NCI-H146 treated with DMSO at 0.1 percent for 48 hours (cell line): Measurements from ENCODE around the gene EXOC3L2.
"Not testable (repeated sequence)": the region's sequence is repeated elsewhere in the genome, so short reads cannot be mapped to it uniquely, and the experiment has no call there.

Experiments
- DNase-seq: peaks from one replicate; lab custom pipeline; 2025; ENCODE audit not compliant: unreplicated experiment; lab: John Stamatoyannopoulos, UW

EXOC3L2 gene

GRCh38 chr19:45245334-45245787 lies at the start of gene EXOC3L2:
Gene EXOC3L2 (minus strand): TSS chr19:45245407. CDS start chr19:45239045, 6,362 bp downstream.
- no peak for DNase-seq

DNA sequence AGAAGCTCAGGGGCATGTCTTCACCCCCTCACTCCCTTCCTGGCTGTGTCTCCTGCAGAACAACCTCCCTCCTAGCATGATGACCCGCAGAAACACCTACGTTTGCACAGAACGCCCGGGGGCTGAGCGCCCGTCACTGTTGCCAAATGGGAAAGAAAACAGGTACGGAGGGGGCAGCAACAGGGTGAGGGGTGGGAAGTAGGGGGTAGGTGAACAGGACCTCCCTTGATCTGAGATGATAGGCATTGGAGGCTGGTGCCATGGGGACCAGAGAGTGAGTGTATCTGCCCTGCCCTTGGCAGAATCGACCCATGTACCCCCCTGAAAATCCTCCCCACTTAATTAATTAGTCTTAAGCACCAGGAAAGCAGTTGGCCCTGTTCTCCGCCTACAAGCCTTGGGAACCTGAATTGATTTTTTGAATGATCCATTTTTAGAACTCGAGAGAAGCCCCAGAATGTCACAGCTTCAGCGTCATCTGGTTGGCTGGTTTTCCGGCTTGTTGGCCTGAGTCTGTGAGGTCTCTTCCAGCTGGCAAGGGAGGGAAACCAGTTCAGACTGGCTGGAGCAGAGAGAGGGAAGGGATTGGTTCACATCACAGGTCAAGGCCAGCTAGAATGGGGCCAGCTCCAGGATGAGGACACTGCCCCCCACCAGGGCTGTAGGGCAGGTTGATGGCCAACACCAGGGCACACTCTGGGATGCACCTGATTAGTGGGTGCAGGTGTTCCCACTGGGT lies 49.3 kb upstream of the EXOC3L2 start:
- DNase-seq, result no peak

DNA sequence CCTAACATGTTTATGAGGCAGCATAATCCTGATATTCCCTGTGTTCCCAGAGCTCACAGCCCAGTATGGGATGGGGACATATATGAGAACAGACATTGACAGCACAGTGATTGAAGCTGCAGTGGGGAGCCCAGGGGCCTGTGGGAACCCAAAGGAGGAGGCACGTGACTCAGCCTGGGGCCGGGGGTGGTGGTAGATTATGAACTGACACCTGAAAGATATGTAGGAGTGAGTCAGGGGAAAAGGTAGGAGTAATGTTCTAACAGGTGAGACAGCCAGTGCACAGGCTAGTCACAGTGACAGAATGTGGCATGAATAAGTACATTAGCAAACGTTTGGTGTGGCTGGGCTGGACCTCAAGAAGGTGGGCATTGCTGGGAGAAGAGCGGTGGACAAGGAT lies 48.5 kb upstream of the EXOC3L2 start:
- no peak for DNase-seq

- no peak for DNase-seq
These were observed 46.6 kb upstream of the EXOC3L2 start for GRCh38 chr19:45291834-45292233.

DNA sequence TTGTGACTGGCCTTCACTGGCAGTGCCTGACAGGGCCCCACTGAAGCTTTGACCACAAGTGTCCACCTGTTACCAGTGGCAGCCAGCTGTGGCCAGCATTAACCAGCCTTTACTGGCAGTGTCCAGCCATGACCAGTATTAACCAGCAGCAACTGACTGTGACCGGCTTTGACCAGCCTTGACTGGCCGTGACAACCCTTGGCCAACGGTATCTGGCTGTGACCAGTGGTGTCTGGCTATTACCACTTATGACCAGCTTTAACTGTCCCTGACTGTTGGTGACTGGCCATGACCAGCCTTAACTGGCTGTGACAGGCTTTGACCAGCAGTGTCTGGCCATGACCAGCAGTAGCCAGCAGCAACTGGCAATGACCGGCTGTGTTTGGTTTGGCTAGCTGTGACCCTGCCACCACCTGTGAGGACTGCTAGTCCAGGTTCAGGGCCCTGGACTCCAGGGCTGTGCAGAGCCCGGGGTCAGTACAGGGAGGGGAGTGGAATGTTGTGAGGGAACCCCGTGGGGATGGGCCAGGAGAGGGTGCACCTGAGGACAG lies 45.2 kb upstream of the EXOC3L2 start:
- no peak for DNase-seq

- DNase-seq, result no peak
These were observed 38.3 kb upstream of the EXOC3L2 start for GRCh38 chr19:45283443-45284033.

- DNase-seq, result no peak
These were observed 35.3 kb upstream of the EXOC3L2 start for GRCh38 chr19:45280471-45280961.

DNA sequence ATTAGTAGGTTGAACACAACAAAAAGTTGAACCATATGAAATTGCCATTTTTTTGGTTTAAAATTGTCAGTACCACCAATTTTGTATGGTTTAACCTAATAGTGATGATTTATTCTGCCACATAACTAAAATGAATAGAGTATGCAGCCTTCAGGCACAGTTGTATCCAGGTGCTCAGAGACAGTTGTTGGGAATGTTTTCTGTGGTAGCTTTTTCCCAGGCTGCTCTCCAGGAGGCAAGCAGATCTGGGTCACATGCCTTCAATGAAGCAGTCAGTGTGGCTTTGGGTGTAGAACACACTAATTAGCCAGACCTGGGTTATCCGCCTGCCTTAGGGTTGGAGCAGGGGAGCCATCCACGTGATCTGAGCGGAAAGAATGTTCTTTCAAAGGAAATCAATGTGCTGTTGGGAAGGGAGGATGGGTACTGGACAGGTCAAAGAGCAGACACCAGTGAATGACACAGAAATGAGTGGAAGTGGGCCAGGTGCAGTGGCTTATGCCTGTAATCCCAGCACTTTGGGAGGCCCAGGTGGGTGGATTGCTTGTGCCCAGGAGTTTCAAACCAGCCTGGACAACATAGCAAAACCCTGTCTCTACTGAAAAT lies 34.5 kb upstream of the EXOC3L2 start:
- no peak for DNase-seq

DNA sequence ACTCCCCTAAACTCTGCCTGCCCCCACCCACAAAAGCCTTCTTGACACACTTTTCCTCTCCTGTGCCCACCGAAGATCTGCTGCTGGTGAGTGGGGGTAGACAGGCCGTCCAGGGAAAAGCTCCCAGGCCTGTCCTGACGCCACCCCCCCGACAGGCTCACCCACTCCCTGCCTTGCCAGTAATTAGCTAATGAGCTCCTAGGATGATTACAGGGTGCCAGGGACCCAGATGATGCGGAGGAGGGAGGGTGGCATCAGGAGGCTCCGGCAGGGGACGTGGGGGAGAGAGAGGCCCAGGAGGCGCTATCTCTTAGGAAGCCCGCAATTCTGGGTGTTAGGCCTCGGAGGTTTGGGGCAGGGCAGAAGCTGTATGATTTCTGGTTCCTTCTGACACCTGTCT lies 32.9 kb upstream of the EXOC3L2 start:
- no peak for DNase-seq

DNA sequence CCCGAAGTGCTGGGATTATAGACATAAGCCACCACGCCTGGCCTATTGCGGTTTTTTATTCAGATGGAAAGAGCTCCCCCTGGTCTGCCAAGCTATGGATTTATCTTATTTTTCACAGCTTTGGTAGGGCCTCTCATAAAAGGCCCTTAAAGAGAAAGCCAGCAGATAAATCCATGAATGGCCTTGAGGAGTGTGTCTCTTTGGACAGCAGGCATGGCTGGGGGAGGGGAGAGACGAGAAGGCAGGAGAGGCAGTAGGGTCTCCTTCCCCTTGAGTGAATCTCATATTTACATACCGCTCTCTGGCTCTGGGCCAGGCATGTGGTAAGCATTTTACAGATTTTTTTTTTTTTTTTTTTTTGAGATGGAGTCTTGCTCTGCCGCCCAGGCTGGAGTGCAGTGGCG lies 31.1 kb upstream of the EXOC3L2 start:
- DNase-seq, result no peak

GRCh38 chr19:45275370-45275971 lies 30.3 kb upstream of the EXOC3L2 start:
- no peak for DNase-seq

- DNase-seq, result peak; percentile 33
These were observed 28.3 kb upstream of the EXOC3L2 start for GRCh38 chr19:45273521-45273855.

DNA sequence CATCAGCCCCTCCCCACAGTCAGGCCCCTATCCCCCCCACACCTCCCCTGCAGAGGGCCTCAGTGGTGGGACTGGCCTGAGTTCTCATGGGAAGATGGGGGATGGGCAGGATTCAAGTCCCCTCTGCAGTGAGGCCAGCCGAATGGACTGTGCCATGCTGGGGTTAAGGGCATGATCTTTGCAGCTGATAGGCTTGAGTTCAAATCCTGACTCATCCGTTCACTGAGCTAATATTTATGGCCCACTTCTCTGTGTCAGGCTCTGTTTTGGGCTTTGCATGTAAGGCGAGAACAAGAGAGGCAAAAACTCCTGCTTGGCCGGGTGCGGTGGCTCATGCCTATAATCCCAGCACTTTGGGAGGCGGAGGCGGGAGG lies 26.5 kb upstream of the EXOC3L2 start:
- no peak for DNase-seq

DNA sequence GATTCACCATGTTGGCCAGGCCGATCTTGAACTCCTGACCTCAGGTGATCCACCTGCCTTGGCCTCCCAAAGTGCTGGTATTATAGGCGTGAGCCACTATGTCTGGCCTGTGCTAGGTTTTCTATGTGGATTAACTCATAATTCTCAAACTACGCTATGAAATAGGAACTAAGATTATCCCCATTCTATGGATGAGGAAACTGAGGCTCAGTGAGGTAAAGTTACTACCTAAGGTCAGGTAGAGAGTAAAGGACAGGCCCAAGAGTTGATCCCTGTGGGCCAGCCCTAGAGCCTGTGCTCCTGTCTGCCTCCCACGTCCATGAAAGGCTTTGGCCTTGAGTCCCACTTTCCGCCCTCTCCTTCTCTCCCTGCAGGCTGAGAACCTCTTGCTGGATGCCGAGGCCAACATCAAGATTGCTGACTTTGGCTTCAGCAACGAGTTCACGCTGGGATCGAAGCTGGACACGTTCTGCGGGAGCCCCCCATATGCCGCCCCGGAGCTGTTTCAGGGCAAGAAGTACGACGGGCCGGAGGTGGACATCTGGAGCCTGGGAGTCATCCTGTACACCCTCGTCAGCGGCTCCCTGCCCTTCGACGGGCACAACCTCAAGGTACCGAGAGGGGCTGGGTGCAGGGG lies 26.0 kb upstream of the EXOC3L2 start:
- DNase-seq, result no peak

- DNase-seq, result not testable (repeated sequence)
These were observed 24.7 kb upstream of the EXOC3L2 start for GRCh38 chr19:45269939-45270338.

DNA sequence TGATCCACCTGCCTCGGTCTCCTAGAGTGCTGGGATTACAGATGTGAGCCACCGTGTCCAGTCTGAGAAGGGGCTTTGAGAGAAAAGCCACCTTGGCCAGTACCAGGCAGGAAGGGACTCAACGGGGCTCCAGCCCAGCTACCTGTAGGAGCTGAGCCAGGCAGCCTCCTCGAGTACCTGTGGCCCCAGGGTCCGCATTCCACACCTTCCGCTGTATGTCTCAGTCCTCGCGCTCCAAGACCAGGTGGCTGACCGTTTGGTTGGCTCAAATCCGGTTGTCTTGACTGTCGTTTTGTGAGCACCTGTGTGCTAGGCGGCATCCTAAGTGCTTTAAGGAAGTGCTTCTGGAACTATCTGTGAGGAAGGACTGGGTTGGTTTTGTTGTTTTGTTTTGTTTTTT lies 22.1 kb upstream of the EXOC3L2 start:
- no peak for DNase-seq

DNA sequence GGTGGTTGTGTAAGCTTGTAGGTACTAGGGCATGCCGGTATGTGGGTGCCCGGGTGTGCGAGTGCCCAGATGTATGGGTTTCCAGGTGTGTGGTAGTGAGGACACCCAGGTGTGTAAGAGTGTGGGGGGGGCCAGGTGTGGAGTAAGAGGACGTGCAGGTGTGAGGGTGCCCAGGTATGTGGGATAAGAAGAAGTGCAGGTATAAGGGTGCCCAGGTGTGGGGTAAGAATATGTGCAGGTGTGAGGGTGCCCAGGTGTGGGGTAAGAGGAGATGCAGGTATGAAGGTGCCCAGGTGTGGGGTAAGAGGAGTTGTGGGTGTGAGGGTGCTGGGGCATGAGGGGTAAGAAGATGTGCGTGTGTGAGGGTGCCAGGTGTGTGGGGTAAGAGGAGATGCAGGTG lies 20.2 kb upstream of the EXOC3L2 start:
- no peak for DNase-seq

- DNase-seq, result no peak
These were observed 19.6 kb upstream of the EXOC3L2 start for GRCh38 chr19:45264781-45265317.

DNA sequence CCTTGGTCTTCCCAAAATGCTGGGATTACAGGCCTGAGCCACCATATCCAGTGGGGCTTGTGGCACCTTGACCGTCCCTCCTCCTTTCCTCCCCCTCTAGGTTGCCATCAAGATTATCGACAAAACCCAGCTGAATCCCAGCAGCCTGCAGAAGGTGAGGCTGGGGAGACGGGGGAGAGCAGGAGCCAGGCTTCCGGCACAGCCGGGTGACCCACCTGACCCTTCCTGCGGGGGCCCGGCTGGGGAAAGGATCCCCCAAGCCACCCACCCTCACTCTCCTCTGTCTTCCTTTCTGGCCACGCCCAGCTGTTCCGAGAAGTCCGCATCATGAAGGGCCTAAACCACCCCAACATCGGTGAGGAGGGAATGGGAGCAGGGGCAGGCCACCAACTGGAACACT lies 17.8 kb upstream of the EXOC3L2 start:
- DNase-seq, result no peak

DNA sequence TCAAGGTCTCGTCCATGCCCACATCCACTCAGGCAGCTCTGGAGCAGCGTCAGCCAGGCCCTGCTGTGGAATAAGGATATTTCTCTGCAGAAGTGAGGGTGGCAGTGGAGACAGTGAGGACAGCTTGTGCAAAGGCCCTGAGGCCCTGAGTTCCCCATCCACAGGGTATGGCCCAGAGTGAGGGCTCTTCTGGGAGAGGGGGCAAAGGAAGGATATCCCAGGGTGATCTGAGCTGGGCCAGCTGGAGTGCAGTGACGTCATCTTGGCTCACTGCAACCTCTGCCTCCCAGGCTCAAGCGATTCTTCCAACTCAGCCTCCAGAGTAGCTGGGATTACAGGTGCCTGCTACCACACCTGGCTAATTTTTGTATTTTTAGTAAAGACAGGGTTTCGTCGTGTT lies 17.4 kb upstream of the EXOC3L2 start:
- DNase-seq, result no peak

DNA sequence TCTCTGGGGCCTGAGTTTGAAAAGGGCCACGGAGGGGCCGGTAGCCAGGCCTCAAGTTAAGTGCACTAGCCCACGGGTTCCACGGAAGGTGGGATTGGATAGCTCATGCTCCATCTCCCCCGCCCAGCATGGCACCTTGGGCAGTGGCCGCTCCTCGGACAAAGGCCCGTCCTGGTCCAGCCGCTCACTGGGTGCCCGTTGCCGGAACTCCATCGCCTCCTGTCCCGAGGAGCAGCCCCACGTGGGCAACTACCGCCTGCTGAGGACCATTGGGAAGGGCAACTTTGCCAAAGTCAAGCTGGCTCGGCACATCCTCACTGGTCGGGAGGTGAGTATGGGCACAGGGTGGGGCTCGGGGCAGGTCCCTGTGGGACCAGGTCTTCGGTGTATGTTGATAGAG lies 13.7 kb upstream of the EXOC3L2 start:
- DNase-seq, result no peak
